ENCODE measurements around the gene PCARE.

PCARE gene

DNA sequence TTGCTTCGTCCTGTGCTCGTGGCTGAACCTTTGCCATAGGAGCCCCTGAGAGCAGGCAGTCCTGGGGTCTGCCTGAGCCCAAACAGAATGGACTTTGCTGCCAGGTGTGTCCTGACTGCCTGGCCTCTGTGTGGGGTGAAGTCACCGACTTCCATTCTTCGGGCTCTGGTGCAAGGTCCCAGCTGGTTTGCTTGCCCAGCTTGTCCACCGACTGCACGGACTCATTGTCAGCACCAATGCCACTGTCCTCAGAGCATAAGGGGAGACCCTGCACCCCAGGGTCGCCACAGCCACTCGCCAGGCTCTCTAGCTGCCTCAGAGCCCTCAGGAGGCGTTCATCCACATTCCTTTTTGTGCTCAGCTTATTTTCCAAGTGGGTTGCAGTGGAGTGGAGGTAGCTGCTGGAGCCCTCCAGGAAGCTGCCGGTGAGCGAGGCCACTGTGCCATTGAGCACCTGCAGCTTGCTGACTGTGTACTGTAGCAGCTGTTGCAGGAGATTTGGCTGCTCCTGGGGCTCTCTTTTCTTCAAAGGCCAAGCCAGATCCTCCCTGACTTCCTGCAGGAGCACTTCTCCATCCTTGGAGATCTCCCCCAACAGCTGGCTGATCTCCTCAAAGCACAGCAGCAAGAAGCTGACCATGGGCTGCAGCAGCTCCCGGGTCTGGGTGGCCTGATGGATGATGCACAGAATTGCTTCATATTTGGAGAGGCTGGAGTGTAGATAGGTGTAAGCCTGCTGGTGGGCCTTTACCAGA lies 1.2 kb downstream of the PCARE start:
- CTCF ChIA-PET, result interaction anchor here (1.3 kb wide), 2 partner anchors 15 to 44 kb away, joined by 4 to 5 read pairs; no protein-coding TSS in a partner anchor
- TF ChIP-seq, protein P1, sequence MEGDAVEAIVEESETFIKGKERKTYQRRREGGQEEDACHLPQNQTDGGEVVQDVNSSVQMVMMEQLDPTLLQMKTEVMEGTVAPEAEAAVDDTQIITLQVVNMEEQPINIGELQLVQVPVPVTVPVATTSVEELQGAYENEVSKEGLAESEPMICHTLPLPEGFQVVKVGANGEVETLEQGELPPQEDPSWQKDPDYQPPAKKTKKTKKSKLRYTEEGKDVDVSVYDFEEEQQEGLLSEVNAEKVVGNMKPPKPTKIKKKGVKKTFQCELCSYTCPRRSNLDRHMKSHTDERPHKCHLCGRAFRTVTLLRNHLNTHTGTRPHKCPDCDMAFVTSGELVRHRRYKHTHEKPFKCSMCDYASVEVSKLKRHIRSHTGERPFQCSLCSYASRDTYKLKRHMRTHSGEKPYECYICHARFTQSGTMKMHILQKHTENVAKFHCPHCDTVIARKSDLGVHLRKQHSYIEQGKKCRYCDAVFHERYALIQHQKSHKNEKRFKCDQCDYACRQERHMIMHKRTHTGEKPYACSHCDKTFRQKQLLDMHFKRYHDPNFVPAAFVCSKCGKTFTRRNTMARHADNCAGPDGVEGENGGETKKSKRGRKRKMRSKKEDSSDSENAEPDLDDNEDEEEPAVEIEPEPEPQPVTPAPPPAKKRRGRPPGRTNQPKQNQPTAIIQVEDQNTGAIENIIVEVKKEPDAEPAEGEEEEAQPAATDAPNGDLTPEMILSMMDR (IDR thresholded peaks at IDR 0.05; ENCODE audit: control extremely low read depth, extremely low read depth, low read depth, missing control alignments), result no peak
- no peak for DNase-seq (ENCODE audit: extremely low spot score)
- POLR2A ChIA-PET, result no interaction called here

DNA sequence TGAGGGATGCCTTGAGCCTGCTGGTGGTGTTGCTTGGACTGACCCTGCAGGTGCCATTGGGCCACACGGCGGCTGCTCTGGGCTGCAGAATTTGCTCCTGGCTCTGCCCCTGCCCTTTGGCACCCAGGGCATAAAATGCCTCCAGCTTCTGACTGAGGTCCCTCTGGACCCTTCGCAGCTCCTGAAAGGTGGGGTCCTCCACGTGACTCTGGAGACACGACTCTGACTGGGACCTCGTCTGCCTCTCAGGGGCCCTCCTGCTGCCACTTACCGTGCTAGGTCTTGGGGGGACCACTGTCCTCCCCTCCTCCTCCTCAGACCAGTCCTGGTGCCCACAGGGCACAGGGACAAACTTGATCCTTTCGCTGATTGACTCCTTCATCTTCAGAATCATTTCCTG lies 2.1 kb downstream of the PCARE start:
- CTCF ChIA-PET, result no interaction called here
- POLR2A ChIA-PET, result no interaction called here
- no peak for DNase-seq (ENCODE audit: extremely low spot score)
- TF ChIP-seq, protein P1 (IDR thresholded peaks at IDR 0.05; ENCODE audit: control extremely low read depth, extremely low read depth, low read depth, missing control alignments), result no peak

DNA sequence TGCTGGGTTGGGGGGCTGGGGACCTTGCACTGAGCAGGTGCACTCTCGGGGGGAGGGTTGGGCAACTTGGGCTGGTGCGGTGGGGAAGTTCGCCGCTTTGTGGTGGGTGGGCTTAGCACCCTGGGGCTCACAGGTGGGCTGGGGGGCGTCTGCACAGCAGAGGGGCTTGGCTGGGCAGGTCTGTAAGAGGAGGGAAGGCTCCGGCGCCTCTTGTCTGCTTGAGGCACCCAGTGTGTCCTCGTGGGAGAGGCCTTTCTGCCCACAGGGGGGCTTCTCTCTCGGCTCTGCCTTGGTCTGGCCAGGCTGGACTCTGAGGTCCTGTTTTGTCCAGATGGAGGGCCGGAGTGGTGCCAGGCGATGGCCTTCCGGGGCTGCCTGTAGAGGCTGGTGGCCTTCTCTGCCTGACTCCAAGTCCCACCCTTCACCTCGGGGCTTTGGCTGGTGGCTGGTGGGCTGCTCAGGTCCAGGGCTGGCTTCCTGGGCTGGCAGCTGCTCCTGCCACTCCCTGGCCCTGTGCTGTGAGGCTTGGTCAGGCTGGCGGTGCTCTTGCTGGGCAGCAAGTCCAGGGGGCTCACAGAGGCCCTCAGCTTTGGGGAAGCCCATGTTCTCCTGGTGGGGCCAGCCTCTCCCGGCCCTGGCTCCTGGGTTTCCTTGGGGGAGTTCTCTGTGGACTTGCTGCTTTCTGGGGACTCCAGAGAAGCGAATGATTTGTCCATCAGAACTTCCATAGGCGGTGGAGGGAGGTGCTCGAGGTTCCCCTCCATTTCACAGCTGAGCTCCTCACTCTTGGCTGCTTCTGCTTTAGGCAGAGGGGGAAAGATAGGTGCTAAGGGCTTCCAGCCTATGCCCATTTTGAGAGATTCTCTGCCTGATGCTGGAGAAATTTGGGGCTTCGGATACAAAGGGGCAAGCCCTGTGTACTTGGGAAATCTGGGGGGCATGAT lies 3.0 kb downstream of the PCARE start:
- TF ChIP-seq, protein P1 (IDR thresholded peaks at IDR 0.05; ENCODE audit: control extremely low read depth, extremely low read depth, low read depth, missing control alignments), result no peak
- POLR2A ChIA-PET, result no interaction called here
- CTCF ChIA-PET, result interaction anchor here (1.4 kb wide), 1 partner anchor 12 kb away, joined by 4 read pairs; no protein-coding TSS in a partner anchor
- no peak for DNase-seq (ENCODE audit: extremely low spot score)

DNA sequence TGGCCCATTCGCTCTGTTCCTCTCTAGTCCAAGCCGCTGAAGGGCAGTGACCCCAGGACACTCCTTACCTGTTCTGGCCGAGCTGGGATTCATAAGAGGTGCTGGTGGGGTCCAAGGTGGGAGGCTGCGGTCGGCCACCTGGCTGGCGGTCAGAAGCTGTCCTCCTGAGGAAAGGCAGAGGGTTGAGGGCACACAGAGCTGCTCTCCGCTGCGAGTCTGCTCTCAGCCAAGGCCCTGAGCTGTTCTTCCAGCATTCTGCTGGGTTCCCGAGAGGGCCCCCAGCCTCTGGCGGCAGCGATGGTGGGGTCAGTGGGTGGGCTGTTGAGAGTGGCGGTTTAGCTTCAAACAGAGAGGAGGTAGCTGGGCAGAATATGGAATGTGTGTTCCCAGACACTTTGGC lies 3.8 kb downstream of the PCARE start:
- POLR2A ChIA-PET, result no interaction called here
- TF ChIP-seq, protein P1 (IDR thresholded peaks at IDR 0.05; ENCODE audit: control extremely low read depth, extremely low read depth, low read depth, missing control alignments), result no peak
- CTCF ChIA-PET, result interaction anchor here (1.4 kb wide), 1 partner anchor 13 kb away, joined by 4 read pairs; no protein-coding TSS in a partner anchor
- DNase-seq (ENCODE audit: extremely low spot score), result no peak

DNA sequence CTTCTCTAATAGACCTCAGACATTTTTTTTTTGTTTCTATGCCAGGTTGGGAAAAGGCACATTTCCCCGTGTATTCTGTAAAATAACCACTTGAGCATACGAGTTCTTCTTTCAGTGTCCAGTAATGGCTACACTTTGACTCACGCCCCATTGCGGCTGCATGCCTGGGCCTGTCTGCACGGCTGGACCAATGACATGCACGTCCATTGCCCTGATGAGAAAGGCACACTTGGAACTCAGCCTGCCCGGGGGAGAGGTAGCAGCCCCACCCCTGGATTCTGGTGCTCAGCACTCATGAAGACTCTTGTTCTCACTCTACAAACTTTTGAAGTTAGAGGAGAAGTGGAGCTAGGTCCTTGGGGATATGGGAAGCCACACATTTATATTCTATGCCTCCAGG lies 5.8 kb downstream of the PCARE start:
- TF ChIP-seq, protein P1 (IDR thresholded peaks at IDR 0.05; ENCODE audit: control extremely low read depth, extremely low read depth, low read depth, missing control alignments), result no peak
- CTCF ChIA-PET, result interaction anchor here (1.1 to 1.3 kb wide), 2 partner anchors 14 to 27 kb away, joined by 3 read pairs; no protein-coding TSS in a partner anchor
- DNase-seq (ENCODE audit: extremely low spot score), result no peak
- POLR2A ChIA-PET, result no interaction called here

DNA sequence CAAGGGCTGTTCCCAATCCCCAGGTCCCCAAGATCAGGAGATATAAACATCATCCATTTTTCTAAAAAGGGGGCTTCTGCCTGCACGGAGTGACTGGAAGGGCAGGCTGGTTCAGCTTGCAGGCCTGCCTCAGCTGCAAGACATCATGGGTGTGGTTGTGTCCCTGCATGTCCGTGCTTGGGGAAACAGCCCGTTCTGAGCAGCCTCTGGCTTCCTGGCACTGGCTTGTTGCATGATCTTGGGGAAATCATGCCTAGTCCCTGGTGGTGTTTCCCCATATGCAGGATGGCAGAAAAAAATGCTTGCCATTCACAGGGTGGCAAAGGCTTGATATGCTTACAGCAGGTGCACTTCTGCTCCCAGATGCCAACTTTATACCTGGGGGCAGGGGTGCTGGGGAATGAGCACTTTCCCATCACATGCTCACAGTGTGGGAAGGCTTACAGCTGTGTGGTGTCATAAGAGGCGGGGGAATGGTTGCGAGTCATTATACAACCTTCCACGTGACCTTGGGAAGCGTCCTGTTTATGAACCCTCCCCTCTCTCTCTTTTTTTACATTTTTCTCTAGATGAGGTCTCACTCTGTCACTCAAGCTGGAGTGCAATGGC lies 7.2 kb downstream of the PCARE start:
- TF ChIP-seq, protein P1 (IDR thresholded peaks at IDR 0.05; ENCODE audit: control extremely low read depth, extremely low read depth, low read depth, missing control alignments), result no peak
- ChIA-PET POLR2A (no interaction called here), CTCF (interaction anchor here (1.1 kb wide), 1 partner anchor 10 kb away, joined by 4 read pairs; no protein-coding TSS in a partner anchor)
- no peak for DNase-seq (ENCODE audit: extremely low spot score)

Data from GM10248 (cell line).